Ureter (tissue), 1 donor: ENCODE measurements around the gene LCE4A. TPM values are rescaled to one million over a fixed set of nuclear protein-coding genes. Genes with fewer than 3 reads are reported as not detected.

Source experiments
- DNase-seq: peaks from one replicate; pipeline ENCODE4 v3.0.0-alpha.2; 2020; ENCODE audit warnings: low spot score
- total RNA-seq: library from RNA; stranded (reverse); gene quantifications from one replicate; pipeline ENCODE4 v1.2.4, GENCODE V29; 2023
- donor health status: DM: yes; HTN: yes; CAD: no.

Gene LCE4A
- total RNA-seq, 1 donor from 2014 or later = not detected

- DNase-seq = no peak
Measured at GRCh38 chr1:152745765-152746444, 37.9 kb downstream of the LCE4A start.

GRCh38 chr1:152747831-152748230 is 39.9 kb downstream of the LCE4A start:
- no peak for DNase-seq

- DNase-seq = no peak
Measured at GRCh38 chr1:152752225-152752624, 44.3 kb downstream of the LCE4A start.

GRCh38 chr1:152753586-152753985 is 45.6 kb downstream of the LCE4A start:
- DNase-seq = no peak

- DNase-seq = no peak
Measured at GRCh38 chr1:152756872-152757271, 48.9 kb downstream of the LCE4A start.

- no peak for DNase-seq
Measured at GRCh38 chr1:152757747-152758146, 49.8 kb downstream of the LCE4A start, which contains the start of gene KPRP. KPRP (plus strand) TSS chr1:152758025; CDS start chr1:152759589, 1,564 bp downstream.

GRCh38 chr1:152758636-152759035 is 50.7 kb downstream of the LCE4A start:
- no peak for DNase-seq

Other genes starting within 250 kb of the LCE4A start
- gene LCE5A, start 197.4 kb upstream of the LCE4A start, total RNA-seq = not detected
- not detected for gene CRCT1, start 193.7 kb upstream of the LCE4A start, total RNA-seq
- not detected for gene LCE3E, start 141.4 kb upstream of the LCE4A start, total RNA-seq
- gene LCE3D, start 127.6 kb upstream of the LCE4A start, total RNA-seq = not detected
- gene LCE3C, start 107.9 kb upstream of the LCE4A start, total RNA-seq = not detected
- gene LCE3B, start 94.3 kb upstream of the LCE4A start, total RNA-seq = not detected
- gene LCE3A, start 85.1 kb upstream of the LCE4A start, total RNA-seq = not detected
- not detected for gene LCE2D, start 44.8 kb upstream of the LCE4A start, total RNA-seq
- gene LCE2C, start 32.9 kb upstream of the LCE4A start, total RNA-seq = not detected
- gene LCE2B, start 22.0 kb upstream of the LCE4A start, total RNA-seq = not detected
- not detected for gene LCE2A, start 9.8 kb upstream of the LCE4A start, total RNA-seq
- gene KPRP, start 49.9 kb downstream of the LCE4A start, total RNA-seq = not detected
- not detected for gene LCE1F, start 67.0 kb downstream of the LCE4A start, total RNA-seq
- not detected for gene LCE1E, start 78.1 kb downstream of the LCE4A start, total RNA-seq
- not detected for gene LCE1D, start 88.6 kb downstream of the LCE4A start, total RNA-seq
- not detected for gene LCE1C, start 98.5 kb downstream of the LCE4A start, total RNA-seq
- not detected for gene LCE1B, start 103.8 kb downstream of the LCE4A start, total RNA-seq
- not detected for gene LCE1A, start 119.3 kb downstream of the LCE4A start, total RNA-seq
- not detected for gene LCE6A, start 134.7 kb downstream of the LCE4A start, total RNA-seq
- not detected for gene LCE7A, start 151.8 kb downstream of the LCE4A start, total RNA-seq
- not detected for gene SMCP, start 170.2 kb downstream of the LCE4A start, total RNA-seq
- 43.4 TPM for gene IVL, start 200.4 kb downstream of the LCE4A start, total RNA-seq
- gene SPRR5, start 239.0 kb downstream of the LCE4A start, total RNA-seq = not detected